HG03135 (cell line): ENCODE measurements around the gene YBX3.
"Not testable (repeated sequence)": the region's sequence is repeated elsewhere in the genome, so short reads cannot be mapped to it uniquely, and the experiment has no call there.

ENCODE experiments used
- ATAC-seq: cut with Tn5 transposase; IDR thresholded peaks from one replicate; pipeline ENCODE4 v1.9.1; 2021; ENCODE audit warnings: mild to moderate bottlenecking, moderate library complexity; ENCODE audit not compliant: unreplicated experiment

YBX3 gene

DNA sequence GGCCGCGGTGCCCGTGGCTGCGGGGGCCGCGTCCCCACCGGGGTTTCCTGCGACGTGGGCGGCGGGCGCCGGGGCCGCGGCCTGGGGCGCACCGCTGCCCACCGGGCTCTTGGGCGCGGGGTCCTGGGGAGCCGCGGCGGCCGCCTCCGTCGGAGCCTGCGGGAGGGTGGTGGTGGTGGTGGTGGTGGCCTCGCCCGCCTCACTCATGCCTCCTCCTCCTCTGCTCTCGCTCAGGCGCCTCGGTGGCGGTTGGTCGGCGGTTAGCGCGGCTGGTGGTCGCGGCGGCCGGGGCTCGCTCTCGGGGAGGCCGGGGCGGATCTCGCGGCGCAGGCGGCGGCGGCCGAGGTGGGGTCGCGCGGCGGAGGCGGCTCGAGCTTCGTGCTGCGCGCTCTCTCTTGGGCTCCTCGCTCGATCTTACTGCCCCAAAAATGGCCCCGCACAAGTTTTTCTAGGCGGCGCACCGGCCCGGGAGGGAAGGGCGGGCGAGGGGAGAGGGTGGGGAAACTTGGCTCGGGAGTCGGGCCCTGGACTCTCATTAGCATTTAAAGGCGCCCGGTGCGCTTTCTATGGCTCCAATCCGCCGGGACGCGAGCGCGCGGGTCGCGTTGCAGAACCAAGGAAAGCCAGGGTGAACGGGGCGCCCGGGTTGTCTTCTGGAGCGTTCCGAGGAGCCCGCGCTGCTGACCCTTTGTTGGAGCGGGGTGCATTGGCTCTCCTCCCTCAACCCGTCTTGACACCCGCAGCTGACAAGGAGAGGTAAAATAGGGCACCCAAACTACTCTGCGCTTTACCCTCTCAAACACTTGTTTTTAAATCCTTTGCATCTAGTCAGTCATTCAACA lies at the start of gene YBX3:
Gene YBX3, minus strand, starts transcription at position 419 of the 842 bp plus-strand sequence. Its CDS starts 212 bp downstream, at position 207.
- peak; percentile 35 for ATAC-seq

DNA sequence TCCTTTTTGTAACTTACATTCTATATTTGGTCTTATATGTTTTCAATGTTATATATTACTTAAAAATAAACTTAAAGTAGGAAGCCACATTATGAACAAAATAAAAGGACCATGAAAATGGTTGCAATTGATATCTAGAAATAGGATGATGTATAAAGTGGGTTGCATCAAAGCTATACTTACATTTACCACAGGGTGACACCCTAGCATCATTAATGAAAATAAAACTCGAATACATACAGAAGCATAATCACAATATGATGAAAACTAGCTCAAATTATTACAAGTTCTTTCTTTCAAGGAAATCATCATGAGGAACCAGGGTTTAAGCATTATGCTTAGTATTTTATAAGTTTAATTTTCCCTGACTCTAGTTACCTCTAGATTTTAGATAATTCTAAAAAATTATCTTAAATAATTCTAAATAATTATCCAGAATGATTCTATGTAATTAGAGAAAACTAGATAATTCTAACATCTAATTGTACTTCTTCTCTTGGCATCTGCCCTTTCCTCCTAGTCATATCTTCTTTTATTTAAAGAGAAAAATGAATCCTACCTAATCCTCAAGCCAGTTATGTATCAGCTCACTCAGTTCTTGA lies 48.1 kb upstream of the YBX3 start:
- ATAC-seq = no peak

DNA sequence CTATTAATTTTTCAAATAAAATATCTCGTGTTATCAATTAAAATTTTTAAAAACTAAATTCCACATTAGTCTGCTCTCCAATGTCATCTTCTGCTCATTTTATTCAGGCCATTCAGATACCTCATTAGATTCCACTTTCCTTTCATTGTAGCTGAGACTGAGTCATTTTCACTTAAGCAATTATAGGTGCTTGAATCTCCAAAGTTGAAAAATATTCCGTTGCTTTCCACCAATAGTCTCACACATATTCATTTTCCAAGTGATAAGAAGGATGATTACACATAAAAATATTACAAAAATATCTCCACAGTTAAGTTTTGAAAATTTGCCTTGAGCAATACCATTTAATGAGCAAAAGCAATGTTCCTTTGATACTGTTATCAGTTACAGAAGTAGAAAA lies 36.5 kb upstream of the YBX3 start:
- ATAC-seq = no peak

GRCh38 chr12:10756194-10756593 lies 33.1 kb upstream of the YBX3 start:
- no peak for ATAC-seq

DNA sequence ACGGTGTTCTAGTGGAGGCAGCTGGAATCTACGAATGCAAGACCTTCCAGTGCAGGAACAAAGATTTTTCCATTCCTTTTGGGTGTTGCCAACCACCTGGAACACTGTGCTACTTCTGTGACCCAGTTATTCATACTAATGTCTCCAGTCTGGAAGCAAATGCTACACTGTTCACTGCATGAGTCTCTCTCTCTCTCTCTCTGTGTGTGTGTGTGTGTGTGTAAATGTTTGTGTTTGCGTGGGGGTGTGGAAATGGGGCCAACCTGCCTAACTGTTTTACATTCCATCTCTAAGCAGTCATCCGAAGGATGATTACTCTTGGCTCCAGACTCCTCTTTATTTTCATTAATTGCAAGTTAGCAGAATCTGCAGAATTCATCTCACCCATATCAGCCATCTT lies 29.9 kb upstream of the YBX3 start:
- ATAC-seq = no peak

- no peak for ATAC-seq
Observed at GRCh38 chr12:10750385-10750727, 27.2 kb upstream of the YBX3 start.

DNA sequence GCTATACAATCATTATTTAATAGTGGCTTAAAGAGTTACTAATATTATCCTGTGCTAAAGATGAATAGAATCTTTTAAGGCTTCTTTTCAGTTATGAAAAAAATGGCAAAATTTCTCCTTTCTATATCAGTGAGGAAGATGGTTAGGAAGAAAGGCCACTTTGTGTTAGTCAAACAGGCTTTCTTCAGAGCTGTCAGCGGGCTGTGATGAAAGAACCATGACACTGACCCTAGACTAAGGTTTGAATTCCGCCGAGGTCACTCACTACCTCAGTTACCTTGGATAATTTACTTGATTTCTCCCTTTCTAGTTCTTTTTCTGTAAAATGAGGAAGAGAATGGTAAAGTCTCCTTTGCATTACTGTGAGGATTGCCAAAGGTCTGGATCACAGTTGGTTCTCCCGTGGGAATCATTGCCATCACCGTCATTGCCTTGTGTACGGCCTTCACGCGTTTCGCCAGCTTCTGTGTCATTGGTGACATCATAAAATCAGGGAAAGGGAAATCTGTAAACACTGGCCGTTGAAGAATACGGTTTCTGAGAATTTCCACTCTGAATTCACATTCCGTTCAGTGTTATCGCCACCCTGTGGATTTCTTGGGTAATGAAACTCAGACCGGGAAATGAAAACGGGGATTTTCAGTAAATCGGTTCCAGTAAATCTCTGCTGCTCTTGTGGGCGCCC lies 26.7 kb upstream of the YBX3 start:
- peak; percentile 89 for ATAC-seq

DNA sequence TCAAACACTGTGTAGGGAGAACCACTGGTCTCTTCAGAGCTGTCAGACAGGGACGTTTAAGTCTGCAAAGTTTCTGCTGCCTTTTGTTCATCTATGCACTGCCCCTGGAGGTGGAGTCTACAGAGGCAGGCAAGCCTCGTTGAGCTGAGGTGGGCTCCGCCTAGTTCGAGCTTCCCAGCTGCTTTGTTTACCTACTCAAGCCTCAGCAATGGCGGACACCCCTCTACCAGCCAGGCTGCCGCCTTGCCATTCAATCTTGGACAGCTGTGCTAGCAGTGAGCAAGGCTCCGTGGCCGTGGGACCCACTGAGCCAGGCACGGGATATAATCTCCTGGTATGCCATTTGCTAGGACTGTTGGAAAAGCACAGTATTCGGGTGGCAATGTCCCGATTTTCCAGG lies 24.6 kb upstream of the YBX3 start:
- ATAC-seq = no peak

- not testable (repeated sequence) for ATAC-seq
Observed at GRCh38 chr12:10743420-10743819, 20.3 kb upstream of the YBX3 start.

DNA sequence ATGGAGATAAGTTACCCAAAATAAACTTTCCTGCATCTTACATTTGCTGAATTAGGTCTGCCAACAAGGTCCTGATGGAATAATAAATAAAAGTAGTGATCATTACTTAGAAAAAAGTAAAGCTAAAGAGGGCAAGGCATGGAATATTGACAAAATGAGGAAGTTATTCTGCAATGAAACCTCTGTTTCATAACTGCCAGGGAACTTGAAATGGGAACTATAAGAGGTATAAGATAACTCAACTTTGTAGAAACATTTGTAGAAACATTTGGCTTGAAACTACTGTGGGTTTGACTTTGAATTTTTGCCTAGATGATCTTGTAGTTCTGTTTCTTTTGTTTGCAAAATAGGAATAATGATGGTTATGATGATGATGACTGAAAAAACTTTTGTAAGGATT lies 18.7 kb upstream of the YBX3 start:
- no peak for ATAC-seq

DNA sequence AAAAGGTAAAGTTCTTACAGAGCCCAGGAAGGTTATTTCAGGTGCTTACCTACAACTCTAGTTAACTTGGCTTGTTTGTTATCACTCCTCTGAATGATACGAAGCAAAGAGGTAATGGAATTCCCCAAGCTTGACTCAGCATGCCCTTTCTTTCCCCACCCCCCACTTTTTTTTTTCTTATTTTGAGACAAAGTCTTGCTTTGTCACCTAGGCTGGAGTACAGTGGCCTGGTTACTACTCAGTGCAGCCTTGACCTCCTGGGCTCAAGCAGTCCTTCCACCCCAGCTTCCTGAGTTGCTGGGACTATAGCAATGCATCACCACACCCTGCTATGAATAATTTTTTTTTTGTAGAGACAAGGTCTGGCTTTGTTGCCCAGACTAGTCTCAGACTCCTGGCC lies 17.1 kb upstream of the YBX3 start:
- no peak for ATAC-seq

DNA sequence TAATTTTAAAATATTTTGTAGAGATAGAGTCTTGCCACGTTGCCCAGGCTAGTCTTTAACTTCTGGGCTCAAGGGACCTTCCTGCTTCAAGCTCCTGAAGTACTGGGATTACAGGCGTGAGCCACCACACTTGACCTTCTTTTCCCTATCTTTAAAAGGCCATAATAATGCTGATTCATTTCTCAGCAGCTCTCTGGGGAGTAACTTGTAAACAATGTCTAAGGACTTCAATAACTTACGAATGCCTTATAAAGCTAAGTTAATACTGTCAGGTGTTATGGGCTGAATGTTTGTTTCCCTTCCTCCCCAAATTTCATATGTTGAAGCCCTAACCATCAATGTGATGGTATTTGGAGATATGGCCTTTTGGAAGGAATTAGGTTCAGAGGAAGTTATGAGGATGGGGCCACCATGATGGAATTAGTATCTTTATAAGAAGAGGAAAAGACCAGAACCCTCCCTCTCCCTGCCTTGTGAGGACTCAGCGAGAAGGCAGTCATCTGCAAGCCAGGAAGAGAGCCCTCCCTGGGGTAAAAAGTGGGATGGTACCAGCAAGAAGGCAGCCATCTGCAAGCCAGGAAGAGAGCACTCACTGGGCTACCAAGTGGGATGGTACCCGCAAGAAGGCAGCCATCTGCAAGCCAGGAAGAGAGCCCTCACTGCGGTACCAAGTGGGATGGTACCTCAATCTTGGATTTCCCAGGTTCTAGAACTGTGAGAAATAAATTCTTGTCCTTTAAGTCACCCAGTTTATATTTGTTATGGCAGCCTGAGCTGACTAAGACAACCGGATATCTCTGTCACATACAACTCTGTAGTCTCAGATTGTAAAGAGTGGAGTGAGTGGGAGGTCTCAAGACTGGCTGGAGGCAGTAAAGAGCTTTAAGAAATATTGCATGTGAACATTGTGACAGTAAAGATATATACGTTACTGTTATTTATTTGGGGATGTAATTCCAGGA lies 16.3 kb upstream of the YBX3 start:
- no peak for ATAC-seq

DNA sequence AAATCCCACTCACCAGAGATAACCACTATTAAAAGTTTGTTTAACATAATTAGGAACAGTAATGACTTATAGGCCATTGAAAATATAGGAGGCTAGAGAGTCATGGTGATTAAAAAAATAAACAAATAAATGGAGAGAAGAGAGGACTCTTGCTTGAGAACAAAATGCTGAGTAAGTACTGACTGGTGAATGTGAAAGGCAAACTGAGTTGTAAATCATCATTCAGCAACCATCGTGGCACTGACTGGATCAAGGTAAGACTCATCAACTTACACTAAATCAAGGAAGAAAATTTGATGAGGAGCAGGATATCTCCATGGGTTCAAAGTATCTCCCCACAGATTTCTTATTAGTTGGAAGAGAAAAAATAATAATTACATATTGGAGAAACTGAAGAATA lies 14.1 kb upstream of the YBX3 start:
- ATAC-seq = no peak

GRCh38 chr12:10736463-10736862 lies 13.3 kb upstream of the YBX3 start:
- ATAC-seq = no peak

DNA sequence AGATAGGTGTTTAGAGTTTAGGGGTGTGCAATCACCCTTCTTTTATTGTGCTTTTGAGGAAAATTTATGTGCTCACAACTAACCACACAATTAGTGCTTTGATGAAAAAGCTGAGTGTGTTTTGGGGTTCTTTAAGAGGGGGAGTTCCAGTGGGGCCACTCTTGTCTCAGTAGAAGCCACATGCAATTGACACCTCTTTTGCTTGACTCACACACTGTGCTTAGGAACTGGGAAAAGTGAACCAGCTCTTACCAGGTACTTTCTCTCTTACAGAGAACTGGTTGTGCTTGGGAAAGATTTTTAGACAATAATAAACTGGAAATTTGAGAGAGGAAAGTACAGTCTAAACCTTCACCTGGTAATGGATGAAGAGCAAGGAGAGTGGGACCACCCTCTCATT lies 12.3 kb upstream of the YBX3 start:
- no peak for ATAC-seq

DNA sequence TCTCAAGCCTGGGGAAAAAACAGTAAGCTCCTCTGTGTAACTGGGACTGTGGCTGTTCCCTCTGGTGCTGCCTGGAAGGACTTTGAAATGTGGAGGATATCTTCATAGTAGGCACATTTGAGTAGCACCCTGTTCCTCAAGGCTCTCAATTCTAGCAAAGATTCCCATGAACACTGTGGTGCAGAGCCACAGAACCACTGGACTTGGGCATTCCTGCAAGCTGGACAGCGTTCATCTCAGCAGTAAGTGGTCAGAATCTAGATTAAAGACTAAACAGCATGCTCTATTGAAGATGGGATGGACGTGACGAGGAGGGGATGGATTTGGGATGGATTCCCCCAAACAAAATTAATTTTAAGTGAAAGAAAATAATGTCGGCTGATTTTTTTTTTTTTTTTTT lies 9.4 kb upstream of the YBX3 start:
- no peak for ATAC-seq

GRCh38 chr12:10732066-10732465 lies 8.9 kb upstream of the YBX3 start:
- ATAC-seq = no peak

- ATAC-seq = no peak
Observed at GRCh38 chr12:10730559-10730958, 7.4 kb upstream of the YBX3 start.

DNA sequence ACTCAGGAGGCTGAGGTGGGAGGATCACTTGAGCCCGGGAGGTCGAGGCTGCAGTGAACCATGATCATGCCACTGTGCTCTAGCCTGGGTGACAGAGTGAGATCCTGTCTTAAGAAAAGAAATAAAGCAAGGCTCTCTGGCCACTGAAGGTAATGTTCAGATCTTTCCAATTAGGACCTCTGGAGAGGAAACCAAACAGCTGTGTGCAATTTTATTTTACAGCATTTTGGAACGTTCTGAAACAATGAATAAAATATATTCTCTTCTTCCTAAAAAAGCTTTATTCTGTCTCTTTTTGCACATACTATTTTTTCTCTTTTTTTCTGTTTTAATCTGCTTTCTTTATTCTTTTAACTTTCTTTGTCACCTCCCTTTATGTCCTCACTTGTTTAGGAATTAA lies 5.0 kb upstream of the YBX3 start:
- no peak for ATAC-seq

DNA sequence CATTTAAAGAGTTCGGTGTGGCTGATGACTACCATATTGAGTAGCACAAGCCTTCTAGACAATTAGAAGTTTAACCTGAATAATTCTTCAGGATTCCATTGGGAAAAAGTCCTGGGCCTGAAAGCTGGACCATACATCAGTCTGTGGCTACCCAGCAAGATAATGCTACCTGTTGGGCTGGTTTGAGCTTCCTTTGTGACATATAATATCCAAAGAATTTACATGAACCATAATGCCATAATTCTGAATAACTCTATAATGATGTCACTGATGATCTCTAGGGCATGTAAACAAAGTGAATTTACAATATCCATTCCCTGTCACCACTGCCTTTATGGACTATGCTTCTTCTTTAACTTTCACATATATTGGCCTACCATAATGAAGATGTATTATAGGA lies 3.8 kb upstream of the YBX3 start:
- ATAC-seq = no peak

DNA sequence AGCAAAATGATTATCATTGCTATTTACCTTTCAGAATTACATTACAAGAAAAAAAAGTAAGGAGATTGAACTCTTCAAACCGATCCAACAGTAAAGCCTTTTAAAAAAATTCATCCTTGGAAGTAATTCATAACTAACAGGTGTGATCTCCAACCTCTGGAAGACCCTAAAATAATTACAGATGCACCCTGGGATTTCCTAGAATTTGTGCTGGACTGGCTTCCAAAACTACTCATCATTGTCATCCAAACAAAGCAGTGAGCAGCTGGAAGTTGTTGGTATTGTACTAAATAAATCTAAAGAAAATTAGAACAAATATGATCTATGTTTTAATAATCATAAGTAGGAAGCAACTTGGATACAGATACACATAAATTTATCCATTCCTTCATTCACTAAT lies 1.9 kb upstream of the YBX3 start:
- no peak for ATAC-seq
